GM19452 (cell line): ENCODE results near the gene ST13.
"Not testable (repeated sequence)": the region's sequence is repeated elsewhere in the genome, so short reads cannot be mapped to it uniquely, and the experiment has no call there.

Experiments used
- ATAC-seq: cut with Tn5 transposase; IDR thresholded peaks from one replicate; pipeline ENCODE4 v1.9.1; 2021; ENCODE audit not compliant: unreplicated experiment

The ST13 gene

DNA sequence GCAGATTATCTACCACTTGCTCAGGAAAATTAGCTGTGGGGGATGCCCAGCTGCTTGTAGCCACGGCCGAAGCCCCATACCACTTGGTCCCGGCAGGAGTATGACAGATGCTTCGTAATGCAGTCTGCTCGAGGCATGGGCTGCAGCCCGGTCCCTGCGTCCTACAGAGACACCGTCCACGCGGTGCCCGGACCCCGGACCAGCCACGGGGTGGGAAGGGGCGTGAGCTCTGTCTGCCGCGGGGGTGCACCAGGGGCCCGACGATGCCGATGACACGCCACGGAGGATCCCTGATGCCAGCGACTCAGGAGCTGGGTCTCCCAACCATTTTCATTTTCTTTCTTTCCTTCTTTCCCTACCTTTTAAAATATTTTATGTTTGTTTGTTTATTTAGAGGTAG is 67.3 kb downstream of the ST13 start:
- ATAC-seq: no peak

DNA sequence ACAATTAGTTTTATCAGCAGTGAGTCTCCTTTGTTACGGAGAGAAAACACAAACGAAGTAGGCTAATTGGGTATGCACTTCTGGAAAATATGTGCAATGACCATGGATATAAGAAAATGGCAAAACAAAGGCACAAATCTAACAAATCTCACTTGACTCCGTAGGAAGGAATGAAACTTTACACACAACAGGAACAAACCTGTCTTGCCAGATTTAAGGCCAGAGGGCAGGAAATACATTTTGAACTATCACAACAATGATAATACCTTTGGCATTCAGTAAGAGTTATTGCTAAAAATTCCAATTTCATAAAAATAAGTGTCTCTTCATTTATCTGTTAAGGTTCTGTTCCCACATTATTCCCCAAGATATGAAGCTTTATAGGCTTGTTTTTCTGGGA is 73.9 kb downstream of the ST13 start:
- no peak for ATAC-seq

DNA sequence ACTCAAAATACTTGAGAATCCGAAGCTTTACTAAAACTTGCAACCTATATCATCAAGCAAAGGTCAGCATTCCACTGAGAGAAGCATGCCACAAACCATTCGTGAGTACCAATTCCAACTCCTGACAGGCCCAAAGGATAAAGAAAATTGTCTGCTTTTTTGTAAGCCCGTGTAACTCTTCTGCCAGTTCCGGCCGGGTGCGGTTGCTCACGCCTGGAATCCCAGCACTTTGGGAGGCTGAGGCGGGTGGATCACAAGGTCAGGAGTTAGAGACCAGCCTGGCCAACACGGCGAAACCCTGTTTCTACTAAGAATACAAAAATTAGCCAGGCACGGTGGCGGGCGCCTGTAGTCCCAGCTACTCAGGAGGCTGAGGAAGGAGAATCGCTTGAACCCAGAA is 74.7 kb downstream of the ST13 start:
- ATAC-seq: not testable (repeated sequence)
